NCI-H2029 treated with DMSO at 0.1 percent for 48 hours (cell line): ENCODE results near the gene BANP.
"Not testable (repeated sequence)": the region's sequence is repeated elsewhere in the genome, so short reads cannot be mapped to it uniquely, and the experiment has no call there.

Source experiments
- DNase-seq: peaks from one replicate; lab custom pipeline; 2025; lab: John Stamatoyannopoulos, UW

BANP gene

GRCh38 chr16:88033003-88033740 lies 81.9 kb downstream of the BANP start:
- DNase-seq: not testable (repeated sequence)

- DNase-seq: no peak
Observed at GRCh38 chr16:88034770-88035169, 83.5 kb downstream of the BANP start.

GRCh38 chr16:88035292-88035691 lies 84.1 kb downstream of the BANP start:
- DNase-seq: no peak

DNA sequence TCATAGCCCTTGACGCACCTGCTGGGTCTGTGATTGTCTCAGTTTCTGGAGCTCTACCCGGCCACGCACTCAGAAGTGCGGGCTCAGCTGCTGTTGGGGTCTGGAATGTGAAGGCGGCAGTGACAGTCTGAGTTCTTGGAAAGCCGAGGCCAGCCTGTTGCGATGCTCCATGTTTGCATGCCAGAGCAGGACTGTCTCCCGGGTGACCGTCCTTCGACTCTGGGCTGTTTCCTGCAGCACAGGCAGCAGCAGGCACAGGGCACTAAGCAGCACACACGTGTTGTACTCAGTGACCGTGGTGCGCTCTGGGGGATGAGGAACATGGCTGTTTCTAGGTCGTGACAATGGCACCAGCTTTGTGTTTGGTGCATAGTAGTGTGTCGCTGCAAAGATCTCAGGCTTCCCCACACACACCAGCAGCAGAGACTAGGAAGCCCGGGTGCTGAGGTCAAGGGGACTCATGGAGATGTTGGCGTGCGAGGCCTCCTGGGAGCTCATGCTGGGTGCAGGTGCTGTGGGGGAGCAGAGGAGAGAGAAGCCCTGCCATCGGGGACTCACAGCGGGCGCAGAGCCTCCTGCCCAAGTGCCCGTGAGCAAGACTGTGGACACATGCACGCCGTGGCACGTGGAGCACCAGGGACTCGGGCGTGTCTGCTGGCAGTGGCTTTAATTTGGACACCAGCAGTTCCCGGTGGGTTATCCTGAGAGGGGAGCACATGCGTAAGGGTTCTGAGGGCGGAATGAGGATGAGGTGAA lies 84.8 kb downstream of the BANP start:
- DNase-seq: not testable (repeated sequence)

DNA sequence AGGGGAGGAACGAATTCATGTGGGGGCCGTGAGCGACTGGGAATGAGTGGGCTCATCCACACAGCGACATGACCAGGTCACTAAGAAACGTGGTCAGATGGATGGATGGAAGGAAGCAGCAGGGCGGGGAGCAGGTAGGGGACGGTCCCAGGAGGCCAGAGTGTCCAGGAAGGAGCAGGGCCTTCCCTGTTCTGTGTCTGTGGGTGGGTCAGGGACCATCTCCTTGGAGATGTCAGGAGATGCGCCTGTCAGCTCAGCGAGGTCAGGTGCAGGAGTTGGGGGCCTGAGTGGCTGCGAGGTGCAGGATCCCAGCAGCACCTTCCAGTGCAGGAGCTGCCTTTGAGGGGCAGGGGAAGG lies 85.4 kb downstream of the BANP start:
- not testable (repeated sequence) for DNase-seq

GRCh38 chr16:88037359-88037758 lies 86.1 kb downstream of the BANP start:
- not testable (repeated sequence) for DNase-seq

DNA sequence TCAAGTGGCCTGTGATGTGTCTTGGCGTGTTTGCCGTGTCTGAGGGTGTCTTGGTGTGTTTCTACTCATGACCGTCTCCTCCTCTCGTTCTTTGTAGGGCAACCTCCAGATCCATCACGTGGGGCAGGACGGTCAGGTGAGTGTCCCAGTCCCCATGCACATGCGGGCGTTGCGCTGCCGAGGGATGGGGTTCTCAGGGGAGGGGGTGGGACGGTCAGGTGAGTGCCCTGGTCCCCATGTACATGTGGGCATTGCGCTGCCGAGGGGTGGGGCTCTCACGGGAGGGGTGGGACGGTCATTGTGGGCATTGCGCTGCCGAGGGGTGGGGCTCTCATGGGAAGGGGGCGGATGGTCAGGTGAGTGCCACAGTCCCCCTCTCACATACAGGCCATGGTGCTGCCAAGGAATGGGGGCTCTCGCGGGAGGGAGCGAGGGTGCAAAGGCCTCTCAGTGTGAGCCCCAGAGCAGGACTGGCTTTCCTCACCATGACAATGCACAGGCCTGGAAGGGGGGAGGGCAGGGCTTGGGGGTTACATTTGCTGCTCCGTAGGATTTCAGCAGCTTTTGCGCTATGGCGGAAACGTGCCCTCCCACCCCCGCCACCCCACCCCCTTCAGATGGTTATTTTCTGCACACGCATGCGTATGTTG lies 86.8 kb downstream of the BANP start:
- not testable (repeated sequence) for DNase-seq

DNA sequence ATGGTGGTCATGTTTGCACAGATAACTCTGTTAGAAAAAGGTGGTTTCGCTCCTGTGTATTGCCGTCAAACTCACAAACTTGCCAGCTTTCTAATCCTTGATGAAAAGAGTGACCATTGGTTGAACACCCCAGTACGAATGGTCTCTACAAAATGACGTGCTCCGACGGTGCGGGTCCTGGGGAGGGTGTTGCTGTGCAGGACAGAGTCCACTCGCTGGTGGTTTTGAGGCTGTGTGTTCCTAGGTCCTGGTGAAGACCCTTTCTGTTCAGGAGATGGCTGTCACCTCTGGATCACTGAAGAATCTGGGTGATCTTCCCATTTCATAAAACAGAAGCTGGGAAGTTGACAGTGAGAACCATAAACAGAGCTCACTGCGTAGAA lies 87.3 kb downstream of the BANP start:
- not testable (repeated sequence) for DNase-seq

DNA sequence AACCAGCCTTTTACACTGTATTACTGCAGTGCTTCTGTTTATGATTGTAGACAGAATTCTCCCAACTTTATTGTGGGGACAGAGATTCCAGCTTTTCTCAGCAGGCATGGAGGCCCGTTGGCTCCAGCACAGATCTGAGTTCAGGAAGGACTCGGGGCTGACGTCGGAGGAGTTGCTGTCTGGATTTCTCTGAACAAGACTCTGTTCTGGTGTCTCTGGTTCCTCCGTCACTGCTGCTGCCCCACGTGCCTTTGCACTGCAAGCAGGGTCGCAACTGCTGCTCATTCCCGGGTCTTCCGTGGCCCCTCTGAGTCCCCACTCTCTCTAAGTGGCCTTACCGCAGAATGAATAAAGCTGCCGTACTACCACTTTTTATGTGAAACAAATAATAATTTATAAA lies 88.4 kb downstream of the BANP start:
- no peak for DNase-seq

DNA sequence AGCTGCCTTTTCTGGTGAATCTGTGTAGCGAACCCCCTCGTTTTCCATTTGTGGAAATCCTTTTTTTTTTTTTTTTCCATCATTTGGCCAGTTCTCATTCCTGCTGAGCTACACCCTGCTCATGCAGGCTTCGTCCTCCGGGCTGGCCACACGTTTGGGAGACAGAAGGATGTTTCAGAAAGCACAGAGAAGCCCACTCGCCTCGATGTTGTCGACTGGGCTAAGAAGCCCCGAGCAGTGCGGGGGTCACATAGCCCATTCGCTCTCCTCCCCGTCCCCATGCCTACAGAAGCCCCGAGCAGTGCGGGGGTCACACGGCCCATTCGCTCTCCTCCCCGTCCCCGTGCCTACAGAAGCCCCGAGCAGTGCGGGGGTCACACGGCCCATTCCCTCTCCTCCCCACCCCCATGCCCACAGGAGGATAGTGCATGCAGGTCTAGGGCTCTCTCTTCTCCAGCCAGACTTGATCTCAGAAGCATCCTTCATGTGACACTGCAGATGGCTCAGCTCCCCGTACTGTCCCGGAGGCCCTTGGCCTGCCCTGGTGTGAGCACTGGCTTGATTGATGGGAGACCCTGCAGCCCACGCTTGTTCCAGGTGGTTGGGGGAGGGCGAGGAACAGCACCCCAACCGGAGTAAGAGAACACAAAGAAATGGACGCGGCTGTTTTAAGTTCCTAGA lies 89.1 kb downstream of the BANP start:
- DNase-seq: not testable (repeated sequence)

DNA sequence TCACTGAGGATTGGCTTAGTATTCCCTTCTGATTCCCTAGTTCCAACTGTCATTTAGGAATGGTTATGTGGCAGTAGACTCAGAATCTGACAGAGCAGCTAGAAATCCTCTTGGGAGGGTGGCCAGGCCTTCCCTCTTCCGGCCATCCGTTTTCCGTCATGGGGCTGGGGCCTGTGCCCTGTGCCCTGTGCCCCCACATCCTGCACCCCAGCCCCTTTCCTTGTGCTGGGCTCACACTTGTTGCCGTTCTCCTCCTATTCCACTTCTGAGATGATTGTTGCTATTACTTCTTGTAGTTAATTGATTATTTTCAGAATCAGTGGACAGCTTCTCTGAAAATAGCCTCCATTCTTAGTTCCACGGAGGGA lies 89.6 kb downstream of the BANP start:
- DNase-seq: not testable (repeated sequence)

- not testable (repeated sequence) for DNase-seq
Observed at GRCh38 chr16:88041506-88041905, 90.3 kb downstream of the BANP start.

DNA sequence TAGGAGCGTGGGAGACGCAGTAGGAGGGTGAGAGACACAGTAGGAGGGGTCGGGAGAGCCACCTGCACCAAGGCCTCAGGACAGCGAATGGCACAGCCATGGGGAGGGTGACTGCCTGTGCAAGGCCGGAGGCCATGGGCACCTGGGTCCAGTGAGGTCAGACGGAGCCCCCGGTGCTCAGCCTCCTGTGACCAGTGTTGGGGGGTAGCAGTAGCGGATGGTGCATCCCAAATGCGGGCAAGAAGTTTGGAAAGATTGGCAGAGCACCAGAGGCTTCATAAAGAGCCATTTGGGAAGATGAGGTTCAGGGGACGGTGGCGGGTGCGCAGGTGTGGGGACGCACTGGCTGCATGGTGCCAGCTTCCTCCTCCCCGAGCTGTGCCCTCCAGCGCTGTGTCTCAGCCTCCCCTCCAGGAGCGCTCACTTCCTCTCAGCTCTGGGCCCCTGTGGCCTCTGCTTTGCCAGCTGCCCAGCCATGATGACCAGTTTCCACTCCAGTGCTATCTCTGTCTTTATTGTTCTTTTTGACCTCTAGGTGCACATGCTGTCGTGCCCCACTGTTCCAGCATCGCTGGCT lies 90.8 kb downstream of the BANP start:
- DNase-seq: not testable (repeated sequence)

GRCh38 chr16:88043208-88043910 lies 92.1 kb downstream of the BANP start:
- not testable (repeated sequence) for DNase-seq

GRCh38 chr16:88044121-88044581 lies 92.9 kb downstream of the BANP start:
- not testable (repeated sequence) for DNase-seq

DNA sequence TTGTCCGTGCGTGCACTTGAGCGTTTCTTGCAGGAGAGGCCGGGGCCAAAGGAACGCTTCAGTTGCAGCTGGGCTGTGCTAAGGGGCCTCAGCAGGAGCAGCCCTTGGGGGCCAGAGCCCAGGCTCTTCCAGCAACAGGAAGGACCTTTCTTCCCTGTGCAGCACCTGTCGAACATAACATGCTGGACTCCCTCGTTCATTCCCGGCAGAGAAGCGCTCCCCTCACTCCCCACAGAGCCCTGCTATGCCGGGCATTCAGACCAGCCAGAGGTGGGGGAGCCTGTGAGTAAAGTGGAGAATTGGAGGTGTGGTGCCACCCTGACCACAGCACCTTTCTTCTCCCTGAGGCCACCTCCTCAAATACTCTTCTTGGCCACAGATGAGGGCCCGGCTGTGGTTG lies 94.1 kb downstream of the BANP start:
- DNase-seq: not testable (repeated sequence)

DNA sequence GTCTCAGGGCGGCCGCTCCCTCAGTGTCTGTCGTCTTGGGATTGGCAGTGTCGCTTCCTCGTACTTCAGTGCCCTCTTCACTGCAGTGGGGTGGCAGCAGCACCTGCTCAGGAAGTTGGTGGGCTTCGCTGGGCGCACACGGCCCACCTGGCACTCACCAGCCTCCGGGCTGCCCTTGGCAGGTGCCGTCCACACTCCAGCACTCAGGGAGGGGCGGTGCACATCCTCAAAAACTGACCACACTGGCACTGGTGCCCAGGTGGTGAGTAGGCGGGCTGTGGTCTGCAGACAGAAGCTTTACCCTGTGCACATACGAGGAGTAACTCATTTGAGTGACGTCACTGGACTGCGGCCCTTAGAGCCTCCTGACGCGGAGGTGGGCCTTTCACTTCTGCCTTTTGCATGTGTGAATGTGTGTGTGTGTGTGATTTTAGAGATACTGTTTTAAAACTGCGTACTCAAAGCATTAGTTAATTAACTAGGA lies 94.6 kb downstream of the BANP start:
- DNase-seq: no peak

GRCh38 chr16:88047462-88047861 lies 96.2 kb downstream of the BANP start:
- DNase-seq: no peak

DNA sequence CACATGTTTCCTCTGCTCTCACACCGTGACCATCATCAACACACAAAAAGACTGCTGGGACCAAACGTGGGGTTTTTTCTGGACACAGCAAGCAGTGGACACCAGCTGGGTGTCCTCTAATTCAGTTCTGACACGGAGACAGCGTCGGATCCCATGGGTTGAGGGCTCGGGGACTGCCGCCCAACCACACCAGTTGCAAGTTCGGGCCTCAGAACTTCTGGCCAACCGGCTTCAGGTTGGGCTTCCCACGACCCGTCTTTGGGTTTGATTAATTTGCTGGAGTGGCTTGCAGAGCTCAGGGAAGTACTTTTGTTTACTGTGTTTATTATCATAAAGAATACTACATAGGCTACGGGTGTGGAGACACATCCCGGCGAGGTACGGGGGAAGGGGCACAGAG lies 97.8 kb downstream of the BANP start:
- DNase-seq: no peak

DNA sequence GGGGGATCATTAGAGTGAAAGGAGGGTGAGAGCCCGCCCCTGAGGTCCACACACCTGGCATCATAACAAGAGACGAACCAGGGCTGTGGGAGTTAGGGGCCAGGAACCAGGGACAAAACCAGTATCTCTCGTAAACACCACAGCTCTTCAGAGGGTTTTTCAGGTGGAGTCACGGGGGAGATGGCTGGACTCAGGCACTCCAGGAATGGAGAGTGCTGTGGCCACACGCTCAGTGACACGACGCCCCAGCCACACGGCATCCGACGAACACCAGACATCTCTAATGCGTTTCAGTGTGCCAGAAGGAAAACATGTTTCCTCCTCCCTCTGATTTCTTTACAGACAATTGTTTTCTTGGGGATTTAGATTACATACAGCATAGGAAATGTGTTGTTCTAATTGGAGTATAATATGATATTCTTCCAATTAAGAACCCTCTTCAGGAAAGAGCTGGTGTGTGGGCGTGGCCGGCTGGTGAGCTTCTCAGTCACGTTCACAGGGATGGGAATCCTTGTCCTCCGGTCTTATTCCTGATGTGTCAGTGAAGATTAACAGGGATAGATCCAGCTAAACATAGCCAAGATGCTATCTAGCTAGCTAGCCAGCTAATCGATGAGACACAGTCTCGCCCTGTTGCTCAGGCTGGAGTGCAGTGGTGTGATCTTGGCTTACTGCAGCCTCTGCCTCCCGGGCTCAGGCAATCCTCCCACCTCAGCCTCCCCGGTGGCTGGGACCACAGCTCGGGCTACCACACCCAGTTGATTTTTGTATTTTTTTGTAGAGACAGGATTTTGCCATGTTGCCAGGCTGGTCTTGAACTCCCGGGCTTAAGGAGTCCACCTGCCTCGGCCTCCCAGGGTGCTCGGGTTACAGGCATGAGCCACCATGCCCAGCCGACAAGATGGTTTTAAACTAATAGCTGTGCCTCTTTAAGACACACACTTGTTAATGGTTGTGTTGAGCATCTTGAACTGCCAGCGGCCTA lies 98.6 kb downstream of the BANP start:
- DNase-seq: no peak
